A549 treated with Hydrocortisone at 1 μM for 4 hours (cell line): ENCODE data around the gene DNAH17. TPM values are rescaled to one million over a fixed set of nuclear protein-coding genes. Genes with fewer than 3 reads are reported as not detected.

ENCODE experiments used
- total RNA-seq: library from RNA; stranded (reverse); fragments of 200-300 nt; extraction: Qiagen RNA extraction; gene quantifications from 5 replicates; pipeline ENCODE4 v1.2.3, GENCODE V29; 2022

The DNAH17 gene, protein sequence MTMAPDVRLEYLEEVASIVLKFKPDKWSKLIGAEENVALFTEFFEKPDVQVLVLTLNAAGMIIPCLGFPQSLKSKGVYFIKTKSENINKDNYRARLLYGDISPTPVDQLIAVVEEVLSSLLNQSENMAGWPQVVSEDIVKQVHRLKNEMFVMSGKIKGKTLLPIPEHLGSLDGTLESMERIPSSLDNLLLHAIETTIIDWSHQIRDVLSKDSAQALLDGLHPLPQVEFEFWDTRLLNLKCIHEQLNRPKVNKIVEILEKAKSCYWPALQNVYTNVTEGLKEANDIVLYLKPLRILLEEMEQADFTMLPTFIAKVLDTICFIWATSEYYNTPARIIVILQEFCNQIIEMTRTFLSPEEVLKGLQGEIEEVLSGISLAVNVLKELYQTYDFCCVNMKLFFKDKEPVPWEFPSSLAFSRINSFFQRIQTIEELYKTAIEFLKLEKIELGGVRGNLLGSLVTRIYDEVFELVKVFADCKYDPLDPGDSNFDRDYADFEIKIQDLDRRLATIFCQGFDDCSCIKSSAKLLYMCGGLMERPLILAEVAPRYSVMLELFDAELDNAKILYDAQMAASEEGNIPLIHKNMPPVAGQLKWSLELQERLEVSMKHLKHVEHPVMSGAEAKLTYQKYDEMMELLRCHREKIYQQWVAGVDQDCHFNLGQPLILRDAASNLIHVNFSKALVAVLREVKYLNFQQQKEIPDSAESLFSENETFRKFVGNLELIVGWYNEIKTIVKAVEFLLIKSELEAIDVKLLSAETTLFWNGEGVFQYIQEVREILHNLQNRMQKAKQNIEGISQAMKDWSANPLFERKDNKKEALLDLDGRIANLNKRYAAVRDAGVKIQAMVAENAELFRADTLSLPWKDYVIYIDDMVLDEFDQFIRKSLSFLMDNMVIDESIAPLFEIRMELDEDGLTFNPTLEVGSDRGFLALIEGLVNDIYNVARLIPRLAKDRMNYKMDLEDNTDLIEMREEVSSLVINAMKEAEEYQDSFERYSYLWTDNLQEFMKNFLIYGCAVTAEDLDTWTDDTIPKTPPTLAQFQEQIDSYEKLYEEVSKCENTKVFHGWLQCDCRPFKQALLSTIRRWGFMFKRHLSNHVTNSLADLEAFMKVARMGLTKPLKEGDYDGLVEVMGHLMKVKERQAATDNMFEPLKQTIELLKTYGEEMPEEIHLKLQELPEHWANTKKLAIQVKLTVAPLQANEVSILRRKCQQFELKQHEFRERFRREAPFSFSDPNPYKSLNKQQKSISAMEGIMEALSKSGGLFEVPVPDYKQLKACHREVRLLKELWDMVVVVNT (N-terminal part only)
- total RNA-seq = 1.0 to 1.8 TPM (median 1.3 TPM) in 5 replicates

DNA sequence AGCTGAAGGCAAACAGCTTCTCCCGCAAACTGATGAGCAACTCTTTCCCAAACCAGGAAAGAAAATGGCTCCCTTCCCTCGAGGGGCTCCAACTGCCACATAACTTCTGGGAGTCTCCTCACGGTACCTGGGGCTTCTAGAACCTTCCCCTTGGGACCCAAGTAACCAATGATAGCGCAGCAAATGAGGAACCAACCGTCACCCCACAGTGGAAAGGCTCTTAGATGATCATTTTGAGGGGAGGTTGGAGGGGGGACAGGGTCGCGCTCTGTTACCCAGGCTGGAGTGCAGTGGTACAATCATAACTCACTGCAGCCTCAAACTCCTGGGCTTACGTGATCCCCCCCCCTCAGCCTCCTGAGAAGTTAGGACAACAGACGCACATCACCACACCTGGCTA, at the start of gene DNAH17:
Gene DNAH17 (minus strand): TSS at position 101 of the 400 bp plus-strand sequence. CDS start 2,339 bp downstream, outside the sequence.

GRCh38 chr17:78378225-78379130, 198.7 kb downstream of the DNAH17 start, which contains the start of gene PGS1:
PGS1 (plus strand) TSS chr17:78378649; CDS start chr17:78378666, 17 bp downstream.

Other genes starting within 250 kb of the DNAH17 start
- gene SOCS3, start 217.3 kb downstream of the DNAH17 start, total RNA-seq = 30.9 to 36.8 TPM (median 33.0 TPM) in 5 replicates
- 21.0 to 26.4 TPM (median 22.8 TPM) in 5 replicates for gene PGS1, start 198.7 kb downstream of the DNAH17 start, total RNA-seq
- gene CYTH1, start 204.9 kb upstream of the DNAH17 start, total RNA-seq = 59.8 to 87.9 TPM (median 64.0 TPM) in 5 replicates